Parathyroid adenoma (tissue), 2 donors: Measurements from ENCODE around the gene TYW1.
"Not testable (repeated sequence)": the region's sequence is repeated elsewhere in the genome, so short reads cannot be mapped to it uniquely, and the experiment has no call there.

Source experiments
- H2AFZ ChIP-seq: fragments of 300-600 bp; sonication (generic); one replicate; pipeline ENCODE4 v1.7.0; 2017; ENCODE audit warnings: antibody characterized with exemption, mild to moderate bottlenecking
- H3K27ac ChIP-seq: fragments of 300-600 bp; sonication (generic); one replicate; pipeline ENCODE4 v1.7.0; 2017
- H3K27me3 ChIP-seq: fragments of 300-600 bp; sonication (generic); one replicate; pipeline ENCODE4 v1.7.0; 2017; ENCODE audit warnings: low read length; ENCODE audit not compliant: control insufficient read depth, insufficient read depth
- H3K36me3 ChIP-seq: fragments of 300-600 bp; sonication (generic); one replicate; pipeline ENCODE4 v1.7.0; 2017; ENCODE audit warnings: low read length; ENCODE audit not compliant: control insufficient read depth, insufficient read depth
- H3K4me1 ChIP-seq: fragments of 300-600 bp; sonication (generic); one replicate; pipeline ENCODE4 v1.7.0; 2017; ENCODE audit warnings: control low read depth
- H3K4me2 ChIP-seq: fragments of 300-600 bp; sonication (generic); one replicate; pipeline ENCODE4 v1.7.0; 2017; ENCODE audit warnings: low read length
- H3K4me3 ChIP-seq: fragments of 300-600 bp; sonication (generic); one replicate; pipeline ENCODE4 v1.7.0; 2017; ENCODE audit warnings: low read depth, low read length
- H3K79me2 ChIP-seq: fragments of 300-600 bp; sonication (generic); one replicate; pipeline ENCODE4 v1.7.0; 2017; ENCODE audit warnings: control low read depth
- H3K9ac ChIP-seq: fragments of 300-600 bp; sonication (generic); one replicate; pipeline ENCODE4 v1.7.0; 2017; ENCODE audit warnings: mild to moderate bottlenecking
- H3K9me3 ChIP-seq: fragments of 300-600 bp; sonication (generic); one replicate; pipeline ENCODE4 v1.7.0; 2017; ENCODE audit warnings: low read length; ENCODE audit not compliant: control insufficient read depth
- TF ChIP-seq, protein P1 (sequence below): fragments of 300-600 bp; sonication (generic); IDR thresholded peaks from one replicate; pipeline ENCODE4 v1.7.0; 2017; ENCODE audit warnings: antibody characterized with exemption, mild to moderate bottlenecking
- donor health status: primary hyperparathyroidism.

Gene TYW1

DNA sequence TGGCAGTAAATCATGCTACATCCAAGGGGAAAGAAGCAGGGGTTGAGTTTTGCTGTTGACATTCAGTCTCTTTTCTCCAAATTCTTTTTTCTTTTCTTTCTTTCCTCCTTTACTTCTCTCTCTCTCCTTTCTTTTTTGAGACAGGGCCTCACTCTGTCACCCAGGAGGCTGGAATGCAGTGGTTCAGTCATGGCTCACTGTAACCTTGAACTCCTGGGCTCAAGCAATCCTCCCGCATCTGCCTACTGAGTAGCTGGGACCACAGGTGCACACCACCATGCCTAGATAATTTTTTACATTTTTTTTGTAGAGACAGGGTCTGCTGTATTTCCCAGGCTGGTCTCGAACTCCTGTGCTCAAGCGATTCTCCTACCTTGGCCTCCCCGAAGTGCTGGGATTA, 36.4 kb upstream of the TYW1 start:
- no peak overlapping the region for H3K4me3 ChIP-seq
- no peak overlapping the region for H3K9ac ChIP-seq
- H3K9me3 ChIP-seq, result no peaks in the 10 kb centered on the region
- H3K36me3 ChIP-seq, result no peaks in the 10 kb centered on the region
- H3K4me1 ChIP-seq, result no peaks in the 10 kb centered on the region
- no peaks in the 10 kb centered on the region for H3K27me3 ChIP-seq
- H3K4me2 ChIP-seq, result no peak overlapping the region
- no peak overlapping the region for H3K27ac ChIP-seq
- H2AFZ ChIP-seq, result no peak overlapping the region
- no peaks in the 10 kb centered on the region for H3K79me2 ChIP-seq
- TF ChIP-seq, protein P1, sequence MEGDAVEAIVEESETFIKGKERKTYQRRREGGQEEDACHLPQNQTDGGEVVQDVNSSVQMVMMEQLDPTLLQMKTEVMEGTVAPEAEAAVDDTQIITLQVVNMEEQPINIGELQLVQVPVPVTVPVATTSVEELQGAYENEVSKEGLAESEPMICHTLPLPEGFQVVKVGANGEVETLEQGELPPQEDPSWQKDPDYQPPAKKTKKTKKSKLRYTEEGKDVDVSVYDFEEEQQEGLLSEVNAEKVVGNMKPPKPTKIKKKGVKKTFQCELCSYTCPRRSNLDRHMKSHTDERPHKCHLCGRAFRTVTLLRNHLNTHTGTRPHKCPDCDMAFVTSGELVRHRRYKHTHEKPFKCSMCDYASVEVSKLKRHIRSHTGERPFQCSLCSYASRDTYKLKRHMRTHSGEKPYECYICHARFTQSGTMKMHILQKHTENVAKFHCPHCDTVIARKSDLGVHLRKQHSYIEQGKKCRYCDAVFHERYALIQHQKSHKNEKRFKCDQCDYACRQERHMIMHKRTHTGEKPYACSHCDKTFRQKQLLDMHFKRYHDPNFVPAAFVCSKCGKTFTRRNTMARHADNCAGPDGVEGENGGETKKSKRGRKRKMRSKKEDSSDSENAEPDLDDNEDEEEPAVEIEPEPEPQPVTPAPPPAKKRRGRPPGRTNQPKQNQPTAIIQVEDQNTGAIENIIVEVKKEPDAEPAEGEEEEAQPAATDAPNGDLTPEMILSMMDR, result no peak

GRCh38 chr7:66961096-66961495, 35.5 kb upstream of the TYW1 start:
- no peaks in the 10 kb centered on the region for H3K36me3 ChIP-seq
- TF ChIP-seq, protein P1, result no peak
- no peaks in the 10 kb centered on the region for H3K79me2 ChIP-seq
- H2AFZ ChIP-seq, result no peak overlapping the region
- no peaks in the 10 kb centered on the region for H3K27me3 ChIP-seq
- H3K9me3 ChIP-seq, result no peaks in the 10 kb centered on the region
- no peak overlapping the region for H3K4me3 ChIP-seq
- no peaks in the 10 kb centered on the region for H3K4me1 ChIP-seq
- no peak overlapping the region for H3K4me2 ChIP-seq
- no peak overlapping the region for H3K27ac ChIP-seq
- no peak overlapping the region for H3K9ac ChIP-seq

- Histone ChIP-seq H3K4me2 (no peak overlapping the region), H3K27ac (no peak overlapping the region), H3K27me3 (no peaks in the 10 kb centered on the region), H3K4me1 (no peaks in the 10 kb centered on the region), H2AFZ (no peak overlapping the region), H3K36me3 (no peaks in the 10 kb centered on the region), H3K9me3 (no peaks in the 10 kb centered on the region), H3K79me2 (no peaks in the 10 kb centered on the region), H3K9ac (no peak overlapping the region), H3K4me3 (no peak overlapping the region)
- TF ChIP-seq, protein P1, result no peak
These were observed 32.2 kb upstream of the TYW1 start for GRCh38 chr7:66964411-66964810.

- no peak overlapping the region for H3K4me2 ChIP-seq
- H3K27me3 ChIP-seq, result no peaks in the 10 kb centered on the region
- no peaks in the 10 kb centered on the region for H3K4me1 ChIP-seq
- no peak overlapping the region for H3K4me3 ChIP-seq
- no peaks in the 10 kb centered on the region for H3K9me3 ChIP-seq
- H3K36me3 ChIP-seq, result no peaks in the 10 kb centered on the region
- TF ChIP-seq, protein P1, result no peak
- no peak overlapping the region for H2AFZ ChIP-seq
- no peak overlapping the region for H3K9ac ChIP-seq
- H3K79me2 ChIP-seq, result no peaks in the 10 kb centered on the region
- H3K27ac ChIP-seq, result no peak overlapping the region
These were observed 29.6 kb upstream of the TYW1 start for GRCh38 chr7:66967029-66967428.

- H3K9me3 ChIP-seq, H3K27ac ChIP-seq, H3K4me3 ChIP-seq, H3K27me3 ChIP-seq, H3K4me2 ChIP-seq, H3K9ac ChIP-seq, H3K4me1 ChIP-seq, H3K79me2 ChIP-seq, H2AFZ ChIP-seq, H3K36me3 ChIP-seq: not testable (repeated sequence)
These were observed 27.6 kb upstream of the TYW1 start for GRCh38 chr7:66969001-66969400.
